ENCODE data around the gene C16orf89.

DNA sequence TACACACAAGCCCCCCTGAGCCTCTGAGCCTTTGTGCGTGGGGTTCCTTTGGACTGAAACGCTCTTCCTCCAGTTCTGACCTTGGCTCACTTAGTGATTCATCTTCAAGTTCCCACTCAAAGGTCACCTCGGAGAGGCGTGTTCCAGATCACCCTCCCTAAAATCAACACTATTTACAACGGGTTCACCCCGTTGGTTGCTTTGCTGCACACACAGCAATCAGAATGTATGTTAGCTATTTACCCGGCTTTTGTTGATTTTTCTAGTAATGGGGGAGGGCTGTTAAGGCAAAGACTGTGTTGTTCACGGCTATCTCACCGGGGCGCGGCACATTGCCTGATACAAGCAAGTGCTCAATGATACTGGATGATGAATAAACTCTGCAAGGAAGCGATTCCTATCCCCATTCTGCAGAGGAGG, 33.0 kb downstream of the C16orf89 start:
- TF ChIP-seq, protein P1, sequence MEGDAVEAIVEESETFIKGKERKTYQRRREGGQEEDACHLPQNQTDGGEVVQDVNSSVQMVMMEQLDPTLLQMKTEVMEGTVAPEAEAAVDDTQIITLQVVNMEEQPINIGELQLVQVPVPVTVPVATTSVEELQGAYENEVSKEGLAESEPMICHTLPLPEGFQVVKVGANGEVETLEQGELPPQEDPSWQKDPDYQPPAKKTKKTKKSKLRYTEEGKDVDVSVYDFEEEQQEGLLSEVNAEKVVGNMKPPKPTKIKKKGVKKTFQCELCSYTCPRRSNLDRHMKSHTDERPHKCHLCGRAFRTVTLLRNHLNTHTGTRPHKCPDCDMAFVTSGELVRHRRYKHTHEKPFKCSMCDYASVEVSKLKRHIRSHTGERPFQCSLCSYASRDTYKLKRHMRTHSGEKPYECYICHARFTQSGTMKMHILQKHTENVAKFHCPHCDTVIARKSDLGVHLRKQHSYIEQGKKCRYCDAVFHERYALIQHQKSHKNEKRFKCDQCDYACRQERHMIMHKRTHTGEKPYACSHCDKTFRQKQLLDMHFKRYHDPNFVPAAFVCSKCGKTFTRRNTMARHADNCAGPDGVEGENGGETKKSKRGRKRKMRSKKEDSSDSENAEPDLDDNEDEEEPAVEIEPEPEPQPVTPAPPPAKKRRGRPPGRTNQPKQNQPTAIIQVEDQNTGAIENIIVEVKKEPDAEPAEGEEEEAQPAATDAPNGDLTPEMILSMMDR (IDR thresholded peaks at IDR 0.05): no peak
- no peak for TF ChIP-seq POLR2A (IDR thresholded peaks at IDR 0.05)
